Lung (tissue), 12 donors: ENCODE results near the gene OLA1. TPM values are rescaled to one million over a fixed set of nuclear protein-coding genes. Genes with fewer than 3 reads are reported as not detected.

Experiments used
- ATAC-seq: fragments of 200-7000 bp; cut with Tn5 transposase; one replicate; pipeline ENCODE4 v1.9.1; 2020; ENCODE audit warnings: moderate number of reproducible peaks; ENCODE audit not compliant: insufficient read depth, low FRiP score
- DNase-seq, 3 donors: peaks; one replicate each; pipeline ENCODE4 v3.0.0-alpha.2; 2013 to 2017
- H3K27ac ChIP-seq, 2 donors: one replicate each; pipeline ENCODE4 v1.5.1; 2013; ENCODE audit warnings: mild to moderate bottlenecking in 2 of 2, moderate library complexity in 2 of 2, control low read depth in 1 of 2, inconsistent platforms in 1 of 2, low read depth in 1 of 2, low read length in 1 of 2
- H3K27me3 ChIP-seq, 3 donors: one replicate each; pipeline ENCODE4 v1.5.1; 2013; ENCODE audit warnings: low read length in 2 of 3; ENCODE audit not compliant: control insufficient read depth in 3 of 3, insufficient read depth in 3 of 3
- H3K36me3 ChIP-seq, 4 donors: one replicate each; pipeline ENCODE4 v1.5.1; 2013; ENCODE audit warnings: low read length in 4 of 4, mild to moderate bottlenecking in 1 of 4, moderate library complexity in 1 of 4; ENCODE audit not compliant: control insufficient read depth in 4 of 4, insufficient read depth in 4 of 4
- H3K4me1 ChIP-seq, 5 donors: one replicate each; pipeline ENCODE4 v1.5.1; 2013; ENCODE audit warnings: low read length in 5 of 5, mild to moderate bottlenecking in 2 of 5, moderate library complexity in 1 of 5; ENCODE audit not compliant: control insufficient read depth in 5 of 5, insufficient read depth in 5 of 5
- H3K4me3 ChIP-seq: one replicate; pipeline ENCODE4 v1.5.1; 2013; ENCODE audit warnings: mild to moderate bottlenecking, control low read depth, moderate library complexity
- H3K9ac ChIP-seq, 2 donors: one replicate each; pipeline ENCODE4 v1.5.1; 2013; ENCODE audit warnings: low read length in 2 of 2, control low read depth in 1 of 2; ENCODE audit not compliant: insufficient read depth in 1 of 2
- H3K9me3 ChIP-seq, 4 donors: one replicate each; pipeline ENCODE4 v1.5.1; 2013; ENCODE audit warnings: low read length in 3 of 4, mild to moderate bottlenecking in 1 of 4, moderate library complexity in 1 of 4; ENCODE audit not compliant: control insufficient read depth in 4 of 4, insufficient read depth in 3 of 4
- WGBS, 2 donors: extraction: QIAGEN DNeasy Blood & Tissue Kit; methylation state at CpG; one replicate each; pipeline ENCODE4 v1.1.7; 2013; 5-methylcytosine and 5-hydroxymethylcytosine counted together
- polyA plus RNA-seq, 2 donors: library from polyadenylated mRNA; stranded (reverse); fragments of 200-250 nt; gene quantifications; one replicate each; pipeline ENCODE4 v1.2.1, GENCODE V29; 2013
- total RNA-seq, 2 donors: library from RNA; depleted of rRNA in 1 of 2; stranded (reverse); fragments of >200 nt in 1 of 2; gene quantifications; one replicate each; pipeline ENCODE4 v1.2.1, GENCODE V29; 2014 to 2021
- TF ChIP-seq, protein P1 (sequence below): IDR thresholded peaks from 2 replicates; pipeline ENCODE4 v1.5.1; 2012; ENCODE audit warnings: mild to moderate bottlenecking; ENCODE audit errors: control extremely low read depth, extremely low read depth
- donor health status: control.
- donor health status: control.
- donor health status: Bipolar disorder and iron deficiency.
- donor health status: healthy.
- donor health status: DM: yes; HTN: yes; CAD: no.

OLA1 gene
- total and polyA plus RNA-seq, 4 donors: 49.8 to 71.4 (median 53.4) TPM

DNA sequence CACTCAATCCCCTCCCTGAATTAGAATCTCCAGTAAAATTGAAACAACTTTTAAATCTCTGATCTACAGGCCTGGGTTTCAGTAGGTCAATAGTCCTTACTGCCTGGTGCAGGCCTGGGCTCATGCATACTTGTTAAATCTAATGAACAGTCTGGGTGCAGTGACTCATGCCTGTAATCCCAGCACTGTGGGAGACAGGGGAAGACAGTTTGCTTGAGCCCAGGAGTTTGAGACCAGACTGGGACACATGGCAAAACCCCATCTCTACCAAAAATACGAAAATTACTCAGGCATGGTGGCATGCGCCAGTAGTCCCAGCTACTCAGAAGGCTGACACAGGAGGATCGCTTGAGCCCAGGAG lies 188.5 kb downstream of the OLA1 start:
- H3K4me1 ChIP-seq: peaks cover 0 to 11% (median 0%) of the 10 kb centered on the region in 5 donors
- H3K9ac ChIP-seq: no peak overlapping the region
- DNase-seq: no peak
- 95% methylated on average over 3 of the region's 3 CpGs for WGBS, 2 donors
- H3K27ac ChIP-seq: no peak overlapping the region
- ATAC-seq: no peak
- no peak overlapping the region for H3K4me3 ChIP-seq
- H3K27me3 ChIP-seq: no peaks in the 10 kb centered on the region
- no peaks in the 10 kb centered on the region for H3K36me3 ChIP-seq
- TF ChIP-seq, protein P1, sequence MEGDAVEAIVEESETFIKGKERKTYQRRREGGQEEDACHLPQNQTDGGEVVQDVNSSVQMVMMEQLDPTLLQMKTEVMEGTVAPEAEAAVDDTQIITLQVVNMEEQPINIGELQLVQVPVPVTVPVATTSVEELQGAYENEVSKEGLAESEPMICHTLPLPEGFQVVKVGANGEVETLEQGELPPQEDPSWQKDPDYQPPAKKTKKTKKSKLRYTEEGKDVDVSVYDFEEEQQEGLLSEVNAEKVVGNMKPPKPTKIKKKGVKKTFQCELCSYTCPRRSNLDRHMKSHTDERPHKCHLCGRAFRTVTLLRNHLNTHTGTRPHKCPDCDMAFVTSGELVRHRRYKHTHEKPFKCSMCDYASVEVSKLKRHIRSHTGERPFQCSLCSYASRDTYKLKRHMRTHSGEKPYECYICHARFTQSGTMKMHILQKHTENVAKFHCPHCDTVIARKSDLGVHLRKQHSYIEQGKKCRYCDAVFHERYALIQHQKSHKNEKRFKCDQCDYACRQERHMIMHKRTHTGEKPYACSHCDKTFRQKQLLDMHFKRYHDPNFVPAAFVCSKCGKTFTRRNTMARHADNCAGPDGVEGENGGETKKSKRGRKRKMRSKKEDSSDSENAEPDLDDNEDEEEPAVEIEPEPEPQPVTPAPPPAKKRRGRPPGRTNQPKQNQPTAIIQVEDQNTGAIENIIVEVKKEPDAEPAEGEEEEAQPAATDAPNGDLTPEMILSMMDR: no peak
- no peaks in the 10 kb centered on the region for H3K9me3 ChIP-seq

GRCh38 chr2:174059178-174059883 lies 189.0 kb downstream of the OLA1 start:
- ATAC-seq: no peak

GRCh38 chr2:174058456-174058855 lies 189.9 kb downstream of the OLA1 start:
- no peak overlapping the region for H3K27ac ChIP-seq
- H3K36me3 ChIP-seq: no peaks in the 10 kb centered on the region
- peaks cover 0 to 3% (median 0%) of the 10 kb centered on the region in 4 donors for H3K9me3 ChIP-seq
- WGBS, 2 donors: 98 to 100% methylated on average over 1 of the region's 1 CpG
- H3K27me3 ChIP-seq: no peaks in the 10 kb centered on the region
- TF ChIP-seq, protein P1: no peak
- ATAC-seq (no peak), DNase-seq (no peak)
- H3K4me3 ChIP-seq: no peak overlapping the region
- H3K4me1 ChIP-seq: peaks cover 0 to 18% (median 3%) of the 10 kb centered on the region in 5 donors
- no peak overlapping the region for H3K9ac ChIP-seq

More at GRCh38 chr2:174059178-174059883, 189.0 kb downstream of the OLA1 start:
- TF ChIP-seq, protein P1: no peak
- Histone ChIP-seq H3K4me3 (no peak overlapping the region), H3K4me1 (peaks cover 0 to 11% (median 0%) of the 10 kb centered on the region in 5 donors), H3K27me3 (no peaks in the 10 kb centered on the region), H3K9me3 (no peaks in the 10 kb centered on the region), H3K36me3 (no peaks in the 10 kb centered on the region), H3K27ac (no peak overlapping the region), H3K9ac (no peak overlapping the region)
- DNase-seq: no peak
- WGBS, 2 donors: 44 to 61% methylated on average over 6 of the region's 6 CpGs

DNA sequence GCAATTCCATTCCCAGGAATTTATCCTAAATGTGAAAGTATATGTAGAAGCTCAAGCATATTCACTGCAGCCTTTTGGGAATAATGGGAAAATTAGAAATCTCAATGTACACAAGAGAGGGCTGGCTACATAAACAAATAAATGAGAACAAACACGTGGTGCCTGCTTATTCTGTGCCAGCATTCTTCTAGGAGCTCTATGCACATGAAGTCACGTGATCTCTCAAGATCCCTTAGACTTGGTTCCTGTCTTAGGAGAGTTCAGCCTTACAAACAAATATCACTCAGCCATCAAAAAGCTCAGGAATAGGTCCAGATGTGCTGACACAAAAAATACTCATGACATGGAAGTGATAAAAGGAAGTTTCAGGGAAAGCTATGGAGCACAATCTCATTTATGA lies 190.3 kb downstream of the OLA1 start:
- Histone ChIP-seq H3K27ac (no peak overlapping the region), H3K27me3 (no peaks in the 10 kb centered on the region), H3K9me3 (peaks cover 0 to 3% (median 0%) of the 10 kb centered on the region in 4 donors), H3K4me1 (peaks cover 0 to 20% (median 3%) of the 10 kb centered on the region in 5 donors), H3K36me3 (no peaks in the 10 kb centered on the region), H3K4me3 (no peak overlapping the region), H3K9ac (no peak overlapping the region)
- TF ChIP-seq, protein P1: no peak
- 43 to 69% methylated on average over 2 of the region's 2 CpGs for WGBS, 2 donors
- ATAC-seq: no peak
- DNase-seq: peak in 2 of 3 donors; percentile 69
